Pancreas (tissue), 10 donors: ENCODE data around the gene PTPRG. TPM values are rescaled to one million over a fixed set of nuclear protein-coding genes. Genes with fewer than 3 reads are reported as not detected.

Source experiments
- ATAC-seq, 4 donors: fragments of 200-7000 bp; cut with Tn5 transposase; one replicate each; pipeline versions ENCODE4 v1.8.0 to v1.9.1; 2020; ENCODE audit warnings: mild to moderate bottlenecking in 4 of 4, moderate library complexity in 4 of 4
- DNase-seq, 6 donors: peaks; one replicate each; pipeline ENCODE4 v3.0.0-alpha.2; 2020
- FAIRE-seq: peaks from 2 replicates; lab custom pipeline; 2012; peaks lifted over from hg19 to GRCh38; lab: Jason Lieb, UNC
- H3K27ac ChIP-seq, 4 donors: fragments of 200-600 bp; sonication (generic); 1 replicate in 3 of 4; 2 replicates in 1 of 4; pipeline versions ENCODE4 v1.5.0 to v1.8.0; 2020
- H3K27me3 ChIP-seq, 4 donors: fragments of 200-600 bp; one replicate each; pipeline ENCODE4 v1.8.0; 2021
- H3K36me3 ChIP-seq, 3 donors: fragments of 200-600 bp; sonication (generic) in 1 of 3; one replicate each; pipeline versions ENCODE4 v1.5.0 to v1.8.0; 2020 to 2021
- H3K4me1 ChIP-seq, 3 donors: fragments of 200-600 bp; one replicate each; pipeline ENCODE4 v1.8.0; 2021
- H3K4me3 ChIP-seq, 4 donors: fragments of 200-600 bp; sonication (generic) in 2 of 4; one replicate each; pipeline versions ENCODE4 v1.5.0 to v1.8.0; 2020 to 2021
- H3K9me3 ChIP-seq, 4 donors: fragments of 200-600 bp; one replicate each; pipeline ENCODE4 v1.8.0; 2021
- CTCF ChIP-seq, 4 donors: fragments of 200-600 bp; sonication (generic) in 3 of 4; IDR thresholded peaks; one replicate each; pipeline versions ENCODE4 v1.5.0 to v1.8.0; 2021; ENCODE audit warnings: antibody characterized with exemption in 4 of 4
- WGBS, 2 donors: extraction: QIAGEN DNeasy Blood & Tissue Kit; methylation state at CpG; one replicate each; pipeline ENCODE4 v1.1.7; 2013; 5-methylcytosine and 5-hydroxymethylcytosine counted together
- intact Hi-C, 3 donors: fragments of 100-400 bp; cut with DNase I; formaldehyde crosslinking; loops; one replicate each; pipeline versions ENCODE4 v1.11.1 to v1.14.2; 2022
- polyA plus RNA-seq, 2 donors: library from polyadenylated mRNA; stranded (reverse); fragments of 200-250 nt; gene quantifications; one replicate each; pipeline ENCODE4 v1.2.3, GENCODE V29; 2013
- total RNA-seq, 6 donors: library from RNA; stranded (reverse); fragmentation: NEBNext Ultra II Directional in 4 of 6; extraction: Animal tissue kit (Norgen Biotek cat#: 25700) in 4 of 6; gene quantifications; one replicate each; pipeline versions ENCODE4 v1.2.1 to v1.2.4, GENCODE V29; 2021 to 2023
- donor health status: healthy with polysubstance abuse.
- donor health status: DM: no; HTN: no; CAD: no; lungs with moderate emphysema.
- donor health status: DM: no; HTN: no; CAD: no.
- donor health status: control.
- donor health status: control.
- donor health status: Bipolar disorder and iron deficiency.
- donor health status: DM: yes; HTN: yes; CAD: no.
- donor health status: DM: no; HTN: no; CAD: no.
- donor health status: DM: no; HTN: no; CAD: no.
- donor health status: DM: yes; HTN: yes; CAD: no.

The PTPRG gene
- total and polyA plus RNA-seq, 8 donors, result 2.8 to 20.5 (median 9.5) TPM

- no peaks in the 10 kb centered on the region for H3K36me3 ChIP-seq
- DNase-seq (no peak), ATAC-seq (no peak), FAIRE-seq (no peak)
- intact Hi-C loops, result no loop called here
- WGBS, 2 donors, result 87 to 91% methylated on average over 6 of the region's 6 CpGs
- no peaks in the 10 kb centered on the region for H3K9me3 ChIP-seq
- H3K4me1 ChIP-seq, result no peaks in the 10 kb centered on the region
- no peak for TF ChIP-seq CTCF (IDR thresholded peaks at IDR 0.05)
- no peak overlapping the region for H3K4me3 ChIP-seq
- no peaks in the 10 kb centered on the region for H3K27me3 ChIP-seq
- no peak overlapping the region for H3K27ac ChIP-seq
Measured at GRCh38 chr3:61666615-61667330, 105.4 kb downstream of the PTPRG start.

- no peak for DNase-seq
- intact Hi-C loops, result no loop called here
- ATAC-seq, result no peak
Measured at GRCh38 chr3:61667383-61667782, 106.0 kb downstream of the PTPRG start.

GRCh38 chr3:61667814-61668213 is 106.4 kb downstream of the PTPRG start:
- Histone ChIP-seq H3K4me1 (no peaks in the 10 kb centered on the region), H3K27ac (no peak overlapping the region), H3K9me3 (no peaks in the 10 kb centered on the region), H3K36me3 (no peaks in the 10 kb centered on the region), H3K27me3 (no peaks in the 10 kb centered on the region), H3K4me3 (no peak overlapping the region)
- no peak for FAIRE-seq
- DNase-seq, result no peak
- no peak for ATAC-seq
- intact Hi-C loops, result no loop called here
- no peak for TF ChIP-seq CTCF (IDR thresholded peaks at IDR 0.05)

More at GRCh38 chr3:61667383-61667782, 106.0 kb downstream of the PTPRG start:
- H3K4me1 ChIP-seq, result no peaks in the 10 kb centered on the region
- no peaks in the 10 kb centered on the region for H3K27me3 ChIP-seq
- 87 to 90% methylated on average over 6 of the region's 6 CpGs for WGBS, 2 donors
- H3K9me3 ChIP-seq, result no peaks in the 10 kb centered on the region
- H3K36me3 ChIP-seq, result no peaks in the 10 kb centered on the region
- no peak overlapping the region for H3K4me3 ChIP-seq
- no peak for TF ChIP-seq CTCF (IDR thresholded peaks at IDR 0.05)
- FAIRE-seq, result no peak
- no peak overlapping the region for H3K27ac ChIP-seq

- Histone ChIP-seq H3K4me3 (no peak overlapping the region), H3K27ac (no peak overlapping the region), H3K4me1 (no peaks in the 10 kb centered on the region), H3K36me3 (no peaks in the 10 kb centered on the region), H3K9me3 (no peaks in the 10 kb centered on the region), H3K27me3 (no peaks in the 10 kb centered on the region)
- ATAC-seq, result no peak
- no peak for FAIRE-seq
- DNase-seq, result no peak
- TF ChIP-seq CTCF (IDR thresholded peaks at IDR 0.05), result no peak
- 77% methylated on average over 5 of the region's 5 CpGs for WGBS, 2 donors
- intact Hi-C loops, result no loop called here
Measured at GRCh38 chr3:61668317-61668864, 107.0 kb downstream of the PTPRG start.

GRCh38 chr3:61669203-61669602 is 107.8 kb downstream of the PTPRG start:
- FAIRE-seq, result no peak
- Histone ChIP-seq H3K9me3 (no peaks in the 10 kb centered on the region), H3K4me3 (no peak overlapping the region), H3K36me3 (no peaks in the 10 kb centered on the region), H3K27ac (no peak overlapping the region), H3K4me1 (no peaks in the 10 kb centered on the region), H3K27me3 (no peaks in the 10 kb centered on the region)
- intact Hi-C loops, result no loop called here
- no peak for TF ChIP-seq CTCF (IDR thresholded peaks at IDR 0.05)
- no peak for DNase-seq
- WGBS, 2 donors, result 81 to 84% methylated on average over 3 of the region's 3 CpGs
- ATAC-seq, result no peak
